ENCODE results near the gene PLEKHG3.

DNA sequence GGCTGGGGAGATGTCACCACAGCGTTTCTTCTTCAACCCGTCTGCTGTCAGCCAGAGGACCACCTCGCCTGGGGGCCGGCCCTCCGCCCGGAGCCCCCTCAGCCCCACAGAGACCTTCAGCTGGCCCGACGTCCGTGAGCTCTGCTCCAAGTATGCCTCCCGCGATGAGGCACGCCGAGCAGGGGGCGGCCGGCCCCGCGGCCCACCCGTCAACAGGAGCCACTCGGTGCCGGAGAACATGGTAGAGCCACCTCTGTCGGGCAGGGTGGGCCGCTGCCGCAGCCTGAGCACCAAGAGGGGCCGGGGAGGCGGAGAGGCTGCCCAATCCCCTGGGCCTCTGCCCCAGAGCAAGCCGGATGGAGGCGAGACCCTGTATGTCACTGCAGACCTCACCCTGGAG, 38.8 kb downstream of the PLEKHG3 start:
- TF ChIP-seq CTCF (IDR thresholded peaks at IDR 0.05) = no peak
- no peak for TF ChIP-seq EP300 (IDR thresholded peaks at IDR 0.05)
- no peak for TF ChIP-seq POLR2A (IDR thresholded peaks at IDR 0.05)
